B cell (primary cell): Measurements from ENCODE around the gene ACADL. TPM values are rescaled to one million over a fixed set of nuclear protein-coding genes. Genes with fewer than 3 reads are reported as not detected.

ENCODE experiments used
- ATAC-seq: fragments of 200-7000 bp; cut with Tn5 transposase; one replicate; pipeline ENCODE4 v1.10.0; 2021; ENCODE audit warnings: low read depth, mild to moderate bottlenecking, moderate number of reproducible peaks, moderate library complexity
- CTCF ChIA-PET: fragments of 350-600 bp; sonication (Branson Sonifier 250); formaldehyde crosslinking; loops from one replicate; lab custom pipeline; 2021; ENCODE audit warnings: antibody characterized with exemption, inconsistent platforms; lab: Charles Lee
- POLR2A ChIA-PET: fragments of 350-600 bp; sonication (Branson Sonifier 250); formaldehyde crosslinking; loops from one replicate; lab custom pipeline; 2021; ENCODE audit warnings: antibody characterized with exemption; lab: Charles Lee
- DNase-seq: peaks from one replicate; pipeline ENCODE4 v3.0.0; 2013
- H2AFZ ChIP-seq: 2 replicates; pipeline ENCODE4 v1.6.1; 2012; ENCODE audit warnings: mild to moderate bottlenecking, low read depth, low read length; ENCODE audit not compliant: insufficient read depth, poor library complexity, severe bottlenecking
- H3K27ac ChIP-seq, 2 donors: 1 replicate in 1 of 2; 2 replicates in 1 of 2; pipeline ENCODE4 v1.5.1; 2012 to 2013; ENCODE audit warnings: low read length in 2 of 2, mild to moderate bottlenecking in 2 of 2, moderate library complexity in 1 of 2
- H3K27me3 ChIP-seq, 4 experiments: fragments of 200-600 bp in 1 of 4; sonication (generic) in 1 of 4; replicated peaks in 1 of 4; 1 replicate in 2 of 4; 2 replicates in 2 of 4; pipeline versions ENCODE4 v1.6.1 to v1.7.0; 2013 to 2016; ENCODE audit warnings: low read length in 3 of 4, mild to moderate bottlenecking in 2 of 4, mixed read lengths in 1 of 4, moderate library complexity in 1 of 4; ENCODE audit not compliant: insufficient read depth in 4 of 4, control insufficient read depth in 3 of 4; ENCODE audit errors: control extremely low read depth in 1 of 4
- H3K36me3 ChIP-seq, 2 experiments: replicated peaks in 1 of 2; 1 replicate in 1 of 2; 2 replicates in 1 of 2; pipeline versions ENCODE4 v1.6.1 to v1.7.1; 2013; ENCODE audit warnings: low read length in 1 of 2; ENCODE audit not compliant: insufficient read depth in 2 of 2, control insufficient read depth in 1 of 2; ENCODE audit errors: control extremely low read depth in 1 of 2, extremely low read depth in 1 of 2
- H3K4me1 ChIP-seq, 2 donors: fragments of 200-600 bp in 1 of 2; sonication (generic) in 1 of 2; 1 replicate in 1 of 2; 2 replicates in 1 of 2; pipeline versions ENCODE4 v1.5.1 to v1.6.1; 2013 to 2017; ENCODE audit warnings: low read length in 2 of 2; ENCODE audit not compliant: control insufficient read depth in 2 of 2, insufficient read depth in 2 of 2
- H3K4me2 ChIP-seq: replicated peaks from 2 replicates; pipeline ENCODE3; 2012; ENCODE audit warnings: mild to moderate bottlenecking, low read depth, low read length; ENCODE audit not compliant: poor library complexity, severe bottlenecking
- H3K4me3 ChIP-seq, 5 experiments: fragments of 200-600 bp in 1 of 5; sonication (generic) in 1 of 5; 1 replicate in 3 of 5; 2 replicates in 2 of 5; pipeline versions ENCODE4 v1.5.1 to v1.7.0; 2011 to 2016; ENCODE audit warnings: low read length in 4 of 5, mild to moderate bottlenecking in 4 of 5, low read depth in 2 of 5, control low read depth in 1 of 5, moderate library complexity in 1 of 5; ENCODE audit not compliant: insufficient read depth in 1 of 5; ENCODE audit errors: control extremely low read depth in 1 of 5, extremely low read depth in 1 of 5
- H3K79me2 ChIP-seq: fragments of 200-600 bp; sonication (generic); one replicate; pipeline ENCODE4 v1.6.0; 2016; ENCODE audit warnings: low read length; ENCODE audit not compliant: control insufficient read depth, insufficient read depth
- H3K9ac ChIP-seq: fragments of 200-600 bp; sonication (generic); 2 replicates; pipeline ENCODE4 v1.6.1; 2017; ENCODE audit warnings: mild to moderate bottlenecking, low read length, moderate library complexity
- H3K9me3 ChIP-seq, 3 donors: one replicate each; pipeline versions ENCODE4 v1.6.1 to v1.7.1; 2013; ENCODE audit warnings: low read length in 2 of 3; ENCODE audit not compliant: control insufficient read depth in 2 of 3, insufficient read depth in 1 of 3; ENCODE audit errors: control extremely low read depth in 1 of 3
- H4K20me1 ChIP-seq: 2 replicates; pipeline ENCODE4 v1.6.0; 2012; ENCODE audit warnings: mild to moderate bottlenecking, low read length; ENCODE audit not compliant: insufficient read depth, control insufficient read depth, poor library complexity, severe bottlenecking
- H3K27ac Mint-ChIP-seq: one replicate; pipeline ENCODE4 v1.8.0; 2021; ENCODE audit warnings: mixed read lengths
- H3K27me3 Mint-ChIP-seq: one replicate; pipeline ENCODE4 v1.8.0; 2021; ENCODE audit warnings: mixed read lengths
- H3K4me1 Mint-ChIP-seq: one replicate; pipeline ENCODE4 v1.8.0; 2021; ENCODE audit warnings: mixed read lengths
- H3K4me3 Mint-ChIP-seq: one replicate; pipeline ENCODE4 v1.8.0; 2021; ENCODE audit warnings: mixed read lengths
- H3K9me3 Mint-ChIP-seq: one replicate; pipeline ENCODE4 v1.8.0; 2022; ENCODE audit warnings: mixed read lengths; ENCODE audit not compliant: insufficient read depth
- EZH2 ChIP-seq: IDR thresholded peaks from 2 replicates; pipeline ENCODE4 v1.6.1; 2012; ENCODE audit warnings: borderline replicate concordance, low read depth, mild to moderate bottlenecking, moderate library complexity, low read length; ENCODE audit not compliant: insufficient read depth, poor library complexity, severe bottlenecking
- WGBS: methylation state at CpG from one replicate; pipeline ENCODE4 v1.1.5; 2013; ENCODE audit warnings: missing lambda C conversion rate; ENCODE audit not compliant: insufficient coverage; 5-methylcytosine and 5-hydroxymethylcytosine counted together
- intact Hi-C: fragments of 100-400 bp; cut with micrococcal nuclease; formaldehyde crosslinking; loops from one replicate; pipeline ENCODE4 v1.10.0; 2022
- polyA plus RNA-seq: library from polyadenylated mRNA; depleted of rRNA; stranded (reverse); fragments of >200 nt; gene quantifications from 2 replicates; pipeline ENCODE4 v1.2.3, GENCODE V29; 2012
- total RNA-seq, 2 donors: library from RNA; stranded (reverse); fragments of 120-200 nt in 1 of 2; gene quantifications; 1 replicate in 1 of 2; 2 replicates in 1 of 2; pipeline versions ENCODE4 v1.2.3 to v1.2.4, GENCODE V29; 2013 to 2022
- TF ChIP-seq, protein P1 (sequence below): fragments of 200-600 bp; IDR thresholded peaks from one replicate; pipeline ENCODE4 v1.8.0; 2022; ENCODE audit warnings: antibody characterized with exemption, mild to moderate bottlenecking

Gene ACADL
- total and polyA plus RNA-seq, 2 donors (not counting 1 experiment from before 2014, with no cell fraction given), result not detected

DNA sequence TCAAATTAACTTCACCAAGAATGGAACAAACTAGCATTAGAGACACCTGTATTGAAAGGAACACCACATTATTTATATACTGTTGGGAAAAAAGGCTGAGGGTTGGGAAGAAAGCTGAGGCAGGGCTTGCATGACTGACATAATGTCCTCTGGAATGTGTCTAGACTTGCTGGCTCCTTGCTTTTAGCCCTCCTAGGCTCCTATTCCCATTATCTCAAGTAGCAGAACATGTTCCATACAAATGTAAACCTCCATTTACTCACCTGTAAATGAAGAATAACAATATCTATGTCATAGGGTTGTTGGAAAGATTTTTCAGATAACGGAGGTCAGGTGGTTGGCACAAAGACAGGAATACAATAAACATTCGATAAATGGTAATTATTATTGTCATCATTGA lies 976 bp upstream of the ACADL start:
- ChIA-PET CTCF (no interaction called here), POLR2A (no interaction called here)
- Histone ChIP-seq H3K27ac (no peak overlapping the region), H3K36me3 (no peaks in the 10 kb centered on the region), H2AFZ (no peak overlapping the region), H3K9ac (no peak overlapping the region), H3K4me1 (peaks cover 5 to 6% of the 10 kb centered on the region in 2 donors), H3K79me2 (no peaks in the 10 kb centered on the region), H3K27me3 (peaks cover 0 to 35% (median 15%) of the 10 kb centered on the region in 4 experiments), H3K4me3 (no peak overlapping the region), H3K4me2 (no peak overlapping the region), H3K9me3 (peaks cover 0 to 4% (median 0%) of the 10 kb centered on the region in 3 donors), H4K20me1 (no peaks in the 10 kb centered on the region)
- ATAC-seq (no peak), DNase-seq (no peak)
- intact Hi-C loops, result no loop called here
- WGBS, result no CpG with 5 or more reads among the region's 2 CpGs
- Mint-ChIP-seq H3K4me1 (peaks cover 6% of the 10 kb centered on the region), H3K27me3 (peaks cover 49% of the 10 kb centered on the region), H3K9me3 (no peaks in the 10 kb centered on the region), H3K4me3 (no peak overlapping the region), H3K27ac (no peak overlapping the region)
- TF ChIP-seq, protein P1, sequence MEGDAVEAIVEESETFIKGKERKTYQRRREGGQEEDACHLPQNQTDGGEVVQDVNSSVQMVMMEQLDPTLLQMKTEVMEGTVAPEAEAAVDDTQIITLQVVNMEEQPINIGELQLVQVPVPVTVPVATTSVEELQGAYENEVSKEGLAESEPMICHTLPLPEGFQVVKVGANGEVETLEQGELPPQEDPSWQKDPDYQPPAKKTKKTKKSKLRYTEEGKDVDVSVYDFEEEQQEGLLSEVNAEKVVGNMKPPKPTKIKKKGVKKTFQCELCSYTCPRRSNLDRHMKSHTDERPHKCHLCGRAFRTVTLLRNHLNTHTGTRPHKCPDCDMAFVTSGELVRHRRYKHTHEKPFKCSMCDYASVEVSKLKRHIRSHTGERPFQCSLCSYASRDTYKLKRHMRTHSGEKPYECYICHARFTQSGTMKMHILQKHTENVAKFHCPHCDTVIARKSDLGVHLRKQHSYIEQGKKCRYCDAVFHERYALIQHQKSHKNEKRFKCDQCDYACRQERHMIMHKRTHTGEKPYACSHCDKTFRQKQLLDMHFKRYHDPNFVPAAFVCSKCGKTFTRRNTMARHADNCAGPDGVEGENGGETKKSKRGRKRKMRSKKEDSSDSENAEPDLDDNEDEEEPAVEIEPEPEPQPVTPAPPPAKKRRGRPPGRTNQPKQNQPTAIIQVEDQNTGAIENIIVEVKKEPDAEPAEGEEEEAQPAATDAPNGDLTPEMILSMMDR, result no peak
- no peak for TF ChIP-seq EZH2

DNA sequence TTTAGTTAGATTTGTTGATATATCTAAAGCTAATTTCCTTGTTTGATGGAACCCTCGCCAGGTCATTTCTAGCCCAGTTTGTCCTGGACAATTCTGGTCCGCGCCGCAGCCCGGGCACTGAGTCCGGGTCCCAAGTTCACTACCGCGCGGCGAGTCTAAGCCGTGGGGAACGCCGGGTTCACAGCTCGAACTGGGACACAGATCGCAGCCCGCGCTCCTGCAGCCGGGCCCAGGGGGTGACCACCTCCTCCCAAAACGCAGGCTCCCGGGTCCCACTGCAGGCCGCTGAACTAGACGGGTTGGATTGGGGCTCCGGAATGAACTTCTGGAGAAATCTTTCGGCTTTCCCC lies 681 bp downstream of the ACADL start:
- TF ChIP-seq, protein P1, result no peak
- TF ChIP-seq EZH2, result no peak
- Histone ChIP-seq H3K79me2 (no peaks in the 10 kb centered on the region), H4K20me1 (no peaks in the 10 kb centered on the region), H3K4me3 (no peak overlapping the region), H3K4me2 (peak overlapping the region; percentile 46), H3K27me3 (peaks cover 0 to 37% (median 15%) of the 10 kb centered on the region in 4 experiments), H3K9ac (no peak overlapping the region), H3K27ac (no peak overlapping the region), H3K36me3 (no peaks in the 10 kb centered on the region), H2AFZ (peak overlapping the region; percentile 42), H3K9me3 (peaks cover 0 to 4% (median 0%) of the 10 kb centered on the region in 3 donors), H3K4me1 (peaks cover 5 to 6% of the 10 kb centered on the region in 2 donors)
- Mint-ChIP-seq H3K27me3 (peaks cover 49% of the 10 kb centered on the region), H3K4me3 (peak overlapping the region; percentile 9), H3K4me1 (peaks cover 6% of the 10 kb centered on the region), H3K27ac (no peak overlapping the region), H3K9me3 (no peaks in the 10 kb centered on the region)
- ATAC-seq (no peak), DNase-seq (no peak)
- intact Hi-C loops, result no loop called here
- 13% methylated on average over 24 of the region's 24 CpGs for WGBS
- CTCF ChIA-PET, result no interaction called here
- POLR2A ChIA-PET, result no interaction called here
